Cerebellar nuclear complex (tissue), 1 donor: Measurements from ENCODE around the gene NPAS3.

ENCODE experiments used
- DNase-seq, 2 experiments: peaks; one replicate each; lab custom pipeline; 2025; lab: John Stamatoyannopoulos, UW

The NPAS3 gene

GRCh38 chr14:33642691-33643244 lies 704.1 kb downstream of the NPAS3 start:
- no peak for DNase-seq

GRCh38 chr14:33643426-33644181 lies 704.9 kb downstream of the NPAS3 start:
- no peak for DNase-seq

- no peak for DNase-seq
These were observed 708.1 kb downstream of the NPAS3 start for GRCh38 chr14:33646692-33647260.

GRCh38 chr14:33647385-33647786 lies 708.7 kb downstream of the NPAS3 start:
- DNase-seq = no peak

- DNase-seq = no peak
These were observed 711.8 kb downstream of the NPAS3 start for GRCh38 chr14:33650430-33650829.

GRCh38 chr14:33652566-33653307 lies 714.1 kb downstream of the NPAS3 start:
- no peak for DNase-seq

GRCh38 chr14:33653308-33653695 lies 714.6 kb downstream of the NPAS3 start:
- DNase-seq = no peak

GRCh38 chr14:33655421-33655820 lies 716.7 kb downstream of the NPAS3 start:
- DNase-seq = no peak

GRCh38 chr14:33657476-33657875 lies 718.8 kb downstream of the NPAS3 start:
- no peak for DNase-seq

- DNase-seq = no peak
These were observed 721.6 kb downstream of the NPAS3 start for GRCh38 chr14:33660248-33660647.

- DNase-seq = no peak
These were observed 722.4 kb downstream of the NPAS3 start for GRCh38 chr14:33661101-33661500.

- DNase-seq = no peak
These were observed 729.4 kb downstream of the NPAS3 start for GRCh38 chr14:33668066-33668465.

GRCh38 chr14:33669111-33669510 lies 730.4 kb downstream of the NPAS3 start:
- DNase-seq = no peak

GRCh38 chr14:33670235-33670634 lies 731.6 kb downstream of the NPAS3 start:
- DNase-seq = no peak

- no peak for DNase-seq
These were observed 732.9 kb downstream of the NPAS3 start for GRCh38 chr14:33671556-33671955.

- DNase-seq = no peak
These were observed 736.2 kb downstream of the NPAS3 start for GRCh38 chr14:33674927-33675326.

- no peak for DNase-seq
These were observed 736.9 kb downstream of the NPAS3 start for GRCh38 chr14:33675415-33676130.

- DNase-seq = no peak
These were observed 737.5 kb downstream of the NPAS3 start for GRCh38 chr14:33676135-33676566.

- no peak for DNase-seq
These were observed 738.2 kb downstream of the NPAS3 start for GRCh38 chr14:33676891-33677290.

- DNase-seq = no peak
These were observed 739.3 kb downstream of the NPAS3 start for GRCh38 chr14:33678005-33678404.

- no peak for DNase-seq
These were observed 740.3 kb downstream of the NPAS3 start for GRCh38 chr14:33679025-33679424.
